ENCODE measurements around the gene TGFBR3. TPM values are rescaled to one million over a fixed set of nuclear protein-coding genes. Genes with fewer than 3 reads are reported as not detected.

The TGFBR3 gene
- total RNA-seq, 2 experiments from 2014 or later: 5.5 to 7.5 TPM

DNA sequence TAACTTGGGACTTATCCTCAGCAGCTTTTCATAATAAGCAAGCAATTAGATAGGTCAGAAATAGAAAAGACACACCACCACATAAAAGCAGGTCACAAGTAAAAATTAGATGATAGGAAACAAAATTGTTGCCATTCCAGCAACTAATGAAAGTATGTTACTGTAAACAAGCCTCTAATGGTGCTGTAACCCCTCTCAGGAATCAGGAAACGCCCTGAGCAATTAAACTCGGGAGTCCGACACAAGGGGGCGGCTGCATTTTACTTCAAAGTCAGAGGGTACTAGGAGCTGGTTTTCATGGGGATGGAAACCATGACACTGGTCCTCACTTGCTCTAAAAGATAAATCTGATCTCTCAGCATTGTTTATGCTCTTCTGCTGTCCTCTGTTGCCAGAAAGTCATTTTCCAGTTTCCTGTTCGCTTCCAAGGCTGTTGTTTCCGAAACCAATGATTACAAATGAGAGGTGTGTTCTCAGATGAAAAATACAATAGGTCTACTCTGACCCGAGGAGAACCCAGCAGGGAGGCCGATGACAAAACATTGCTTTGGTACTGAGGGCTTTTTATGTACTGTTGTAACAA lies 93.4 kb downstream of the TGFBR3 start:
- ATAC-seq: no peak
- no peak for TF ChIP-seq CTCF (IDR thresholded peaks at IDR 0.05)
- ChIA-PET CTCF (interaction anchor here (0.8 kb wide), 1 partner anchor 280 kb away, joined by 3 read pairs; no protein-coding TSS in a partner anchor), POLR2A (interaction anchor here (0.6 kb wide), 1 partner anchor 187 kb away, joined by 3 read pairs; no protein-coding TSS in a partner anchor)
- Mint-ChIP-seq H3K27ac (no peak overlapping the region), H3K4me1 (ENCODE audit: low read depth) (peaks cover 28% of the 10 kb centered on the region), H3K36me3 (ENCODE audit: low read depth) (peaks cover 7% of the 10 kb centered on the region), H3K4me3 (no peak overlapping the region), H3K9me3 (peaks cover 3% of the 10 kb centered on the region), H3K27me3 (no peaks in the 10 kb centered on the region)
- intact Hi-C loops (cut with micrococcal nuclease): no loop called here
- DNase-seq: no peak

- intact Hi-C loops (cut with micrococcal nuclease): no loop called here
- ChIA-PET POLR2A (interaction anchor here (0.6 to 1.4 kb wide), 4 partner anchors 19 to 186 kb away, joined by 3 read pairs; no protein-coding TSS in a partner anchor), CTCF (interaction anchor here (0.7 to 1.3 kb wide), 5 partner anchors 9 to 280 kb away, joined by 3 read pairs; no protein-coding TSS in a partner anchor)
- Mint-ChIP-seq H3K27me3 (no peaks in the 10 kb centered on the region), H3K27ac (no peak overlapping the region), H3K4me3 (no peak overlapping the region), H3K36me3 (ENCODE audit: low read depth) (peaks cover 7% of the 10 kb centered on the region), H3K4me1 (ENCODE audit: low read depth) (peaks cover 28% of the 10 kb centered on the region), H3K9me3 (peaks cover 3% of the 10 kb centered on the region)
- TF ChIP-seq CTCF (IDR thresholded peaks at IDR 0.05): no peak
- DNase-seq: no peak
- ATAC-seq: peak; percentile 30
Observed at GRCh38 chr1:91791691-91792488, 94.1 kb downstream of the TGFBR3 start.

GRCh38 chr1:91791103-91791502 lies 94.8 kb downstream of the TGFBR3 start:
- TF ChIP-seq CTCF (IDR thresholded peaks at IDR 0.05): no peak
- Mint-ChIP-seq H3K27ac (no peak overlapping the region), H3K9me3 (peaks cover 3% of the 10 kb centered on the region), H3K4me1 (ENCODE audit: low read depth) (peaks cover 28% of the 10 kb centered on the region), H3K4me3 (no peak overlapping the region), H3K36me3 (ENCODE audit: low read depth) (peaks cover 7% of the 10 kb centered on the region), H3K27me3 (no peaks in the 10 kb centered on the region)
- DNase-seq: no peak
- POLR2A ChIA-PET: interaction anchor here (0.6 to 1.4 kb wide), 2 partner anchors 18 to 177 kb away, joined by 3 read pairs; no protein-coding TSS in a partner anchor
- intact Hi-C loops (cut with micrococcal nuclease): no loop called here
- CTCF ChIA-PET: interaction anchor here (1.1 to 1.3 kb wide), 3 partner anchors 9 to 19 kb away, joined by 3 read pairs; no protein-coding TSS in a partner anchor
- peak; percentile 47 for ATAC-seq

- intact Hi-C loops (cut with micrococcal nuclease): no loop called here
- Mint-ChIP-seq H3K27me3 (no peaks in the 10 kb centered on the region), H3K4me1 (ENCODE audit: low read depth) (peaks cover 27% of the 10 kb centered on the region), H3K4me3 (no peak overlapping the region), H3K9me3 (peaks cover 3% of the 10 kb centered on the region), H3K27ac (no peak overlapping the region), H3K36me3 (ENCODE audit: low read depth) (peaks cover 8% of the 10 kb centered on the region)
- ChIA-PET CTCF (interaction anchor here (1.1 to 1.3 kb wide), 3 partner anchors 8 to 18 kb away, joined by 3 read pairs; no protein-coding TSS in a partner anchor), POLR2A (no interaction called here)
- TF ChIP-seq CTCF (IDR thresholded peaks at IDR 0.05): no peak
- no peak for DNase-seq
- ATAC-seq: no peak
Observed at GRCh38 chr1:91790392-91790791, 95.6 kb downstream of the TGFBR3 start.

Measured in activated CD8-positive, alpha-beta T cell treated with anti-CD3 and anti-CD28 coated beads for 36 hours (primary cell).